ENCODE data around the gene PEX11A. TPM values are rescaled to one million over a fixed set of nuclear protein-coding genes. Genes with fewer than 3 reads are reported as not detected.

Gene PEX11A
- total RNA-seq, 2 experiments from 2014 or later = 1.7 to 2.8 TPM

- peaks cover 3% of the 10 kb centered on the region for H3K4me1 Mint-ChIP-seq
- ChIA-PET POLR2A (no interaction called here), CTCF (no interaction called here)
Observed at GRCh38 chr15:89648106-89649012, 42.2 kb downstream of the PEX11A start.

GRCh38 chr15:89647191-89647851 is 43.2 kb downstream of the PEX11A start:
- Mint-ChIP-seq H3K4me3 (no peak overlapping the region), H3K27ac (no peak overlapping the region), H3K9me3 (no peaks in the 10 kb centered on the region), H3K27me3 (no peaks in the 10 kb centered on the region), H3K36me3 (ENCODE audit: low read depth) (no peaks in the 10 kb centered on the region), H3K4me1 (peaks cover 3% of the 10 kb centered on the region)
- DNase-seq = peak; percentile 71
- ChIA-PET CTCF (interaction anchor here (0.7 kb wide), 1 partner anchor 359 kb away, joined by 3 read pairs; no protein-coding TSS in a partner anchor), POLR2A (no interaction called here)

More at GRCh38 chr15:89648106-89649012, 42.2 kb downstream of the PEX11A start:
- Mint-ChIP-seq H3K27me3 (peaks cover 4% of the 10 kb centered on the region), H3K9me3 (no peaks in the 10 kb centered on the region), H3K4me3 (no peak overlapping the region), H3K36me3 (ENCODE audit: low read depth) (no peaks in the 10 kb centered on the region), H3K27ac (no peak overlapping the region)
- no peak for DNase-seq

GRCh38 chr15:89646416-89647141 is 44.0 kb downstream of the PEX11A start:
- POLR2A ChIA-PET = interaction anchor here (0.6 kb wide), 1 partner anchor 551 kb away, joined by 7 read pairs; no protein-coding TSS in a partner anchor
- no peaks in the 10 kb centered on the region for H3K36me3 Mint-ChIP-seq (ENCODE audit: low read depth)

GRCh38 chr15:89645680-89646079 is 44.9 kb downstream of the PEX11A start:
- Mint-ChIP-seq H3K27ac (no peak overlapping the region), H3K27me3 (no peaks in the 10 kb centered on the region), H3K4me3 (no peak overlapping the region), H3K9me3 (no peaks in the 10 kb centered on the region), H3K36me3 (ENCODE audit: low read depth) (no peaks in the 10 kb centered on the region), H3K4me1 (peaks cover 3% of the 10 kb centered on the region)
- CTCF ChIA-PET = interaction anchor here (1.1 kb wide), 1 partner anchor 18 kb away, joined by 3 read pairs; no protein-coding TSS in a partner anchor
- POLR2A ChIA-PET = interaction anchor here (0.6 kb wide), 2 partner anchors 20 to 552 kb away, joined by 3 to 7 read pairs; no protein-coding TSS in a partner anchor
- DNase-seq = no peak

More at GRCh38 chr15:89646416-89647141, 44.0 kb downstream of the PEX11A start:
- no peak for DNase-seq
- peaks cover 3% of the 10 kb centered on the region for H3K4me1 Mint-ChIP-seq
- no peak overlapping the region for H3K4me3 Mint-ChIP-seq
- H3K27ac Mint-ChIP-seq = no peak overlapping the region
- CTCF ChIA-PET = interaction anchor here (0.6 to 1.1 kb wide), 2 partner anchors 19 to 53 kb away, joined by 3 read pairs; no protein-coding TSS in a partner anchor
- no peaks in the 10 kb centered on the region for H3K9me3 Mint-ChIP-seq
- no peaks in the 10 kb centered on the region for H3K27me3 Mint-ChIP-seq

GRCh38 chr15:89642106-89642505 is 48.4 kb downstream of the PEX11A start:
- H3K27ac Mint-ChIP-seq = no peak overlapping the region
- POLR2A ChIA-PET = no interaction called here
- H3K27me3 Mint-ChIP-seq = no peaks in the 10 kb centered on the region
- no peaks in the 10 kb centered on the region for H3K36me3 Mint-ChIP-seq (ENCODE audit: low read depth)
- no peak for DNase-seq
- H3K4me1 Mint-ChIP-seq = peaks cover under 1% of the 10 kb centered on the region
- peaks cover 3% of the 10 kb centered on the region for H3K9me3 Mint-ChIP-seq
- CTCF ChIA-PET = no interaction called here
- H3K4me3 Mint-ChIP-seq = no peak overlapping the region

GRCh38 chr15:89641053-89641452 is 49.5 kb downstream of the PEX11A start:
- Mint-ChIP-seq H3K4me1 (no peaks in the 10 kb centered on the region), H3K36me3 (ENCODE audit: low read depth) (no peaks in the 10 kb centered on the region), H3K27me3 (no peaks in the 10 kb centered on the region), H3K27ac (no peak overlapping the region), H3K9me3 (peaks cover 3% of the 10 kb centered on the region), H3K4me3 (no peak overlapping the region)
- DNase-seq = no peak
- POLR2A ChIA-PET = interaction anchor here (0.6 kb wide), 1 partner anchor 1439 kb away, joined by 4 read pairs; no protein-coding TSS in a partner anchor
- CTCF ChIA-PET = interaction anchor here (0.7 kb wide), 1 partner anchor 29 kb away, joined by 3 read pairs; no protein-coding TSS in a partner anchor

GRCh38 chr15:89640245-89640644 is 50.3 kb downstream of the PEX11A start:
- H3K4me1 Mint-ChIP-seq = no peaks in the 10 kb centered on the region
- peaks cover 5% of the 10 kb centered on the region for H3K9me3 Mint-ChIP-seq
- DNase-seq = no peak
- CTCF ChIA-PET = no interaction called here
- H3K4me3 Mint-ChIP-seq = no peak overlapping the region
- H3K36me3 Mint-ChIP-seq (ENCODE audit: low read depth) = no peaks in the 10 kb centered on the region
- POLR2A ChIA-PET = no interaction called here
- H3K27me3 Mint-ChIP-seq = no peaks in the 10 kb centered on the region
- H3K27ac Mint-ChIP-seq = no peak overlapping the region

GRCh38 chr15:89633585-89633984 is 57.0 kb downstream of the PEX11A start:
- ChIA-PET CTCF (no interaction called here), POLR2A (no interaction called here)
- no peaks in the 10 kb centered on the region for H3K4me1 Mint-ChIP-seq
- no peak overlapping the region for H3K4me3 Mint-ChIP-seq
- peaks cover 43% of the 10 kb centered on the region for H3K36me3 Mint-ChIP-seq (ENCODE audit: low read depth)
- H3K27me3 Mint-ChIP-seq = no peaks in the 10 kb centered on the region
- DNase-seq = no peak
- no peak overlapping the region for H3K27ac Mint-ChIP-seq
- peaks cover 9% of the 10 kb centered on the region for H3K9me3 Mint-ChIP-seq

- Mint-ChIP-seq H3K9me3 (peaks cover 9% of the 10 kb centered on the region), H3K27me3 (no peaks in the 10 kb centered on the region), H3K36me3 (ENCODE audit: low read depth) (peaks cover 47% of the 10 kb centered on the region), H3K4me3 (no peak overlapping the region), H3K27ac (no peak overlapping the region), H3K4me1 (no peaks in the 10 kb centered on the region)
- DNase-seq = no peak
- POLR2A ChIA-PET = no interaction called here
- CTCF ChIA-PET = interaction anchor here (1.0 kb wide), 1 partner anchor 12 kb away, joined by 3 read pairs; no protein-coding TSS in a partner anchor
Observed at GRCh38 chr15:89632563-89633430, 57.8 kb downstream of the PEX11A start.

GRCh38 chr15:89631902-89632264 is 58.7 kb downstream of the PEX11A start:
- Mint-ChIP-seq H3K4me3 (no peak overlapping the region), H3K9me3 (peaks cover 9% of the 10 kb centered on the region), H3K36me3 (ENCODE audit: low read depth) (peaks cover 53% of the 10 kb centered on the region), H3K27me3 (no peaks in the 10 kb centered on the region), H3K27ac (no peak overlapping the region), H3K4me1 (no peaks in the 10 kb centered on the region)
- ChIA-PET CTCF (interaction anchor here (1.0 kb wide), 1 partner anchor 13 kb away, joined by 3 read pairs; no protein-coding TSS in a partner anchor), POLR2A (no interaction called here)
- no peak for DNase-seq
